HUES64 (cell line): Measurements from ENCODE around the gene MRLN.

Experiments used
- H3K27ac ChIP-seq: 2 replicates; pipeline ENCODE4 v1.7.0; 2013; ENCODE audit warnings: low read depth, low read length, inconsistent platforms
- H3K27me3 ChIP-seq: 2 replicates; pipeline ENCODE4 v1.6.1; 2013; ENCODE audit warnings: mild to moderate bottlenecking, low read length; ENCODE audit not compliant: insufficient read depth
- H3K36me3 ChIP-seq: 2 replicates; pipeline ENCODE4 v1.6.1; 2013; ENCODE audit warnings: mild to moderate bottlenecking, low read length; ENCODE audit not compliant: insufficient read depth
- H3K4me1 ChIP-seq: 2 replicates; pipeline ENCODE4 v1.6.1; 2013; ENCODE audit warnings: mild to moderate bottlenecking, low read length, moderate library complexity; ENCODE audit not compliant: insufficient read depth
- H3K4me3 ChIP-seq: 2 replicates; pipeline ENCODE4 v1.5.1; 2013; ENCODE audit warnings: mild to moderate bottlenecking, low read length, moderate library complexity
- H3K9ac ChIP-seq: 2 replicates; pipeline ENCODE4 v1.6.1; 2013; ENCODE audit warnings: mild to moderate bottlenecking, low read depth, low read length
- H3K9me3 ChIP-seq: 2 replicates; pipeline ENCODE4 v1.6.1; 2013; ENCODE audit warnings: low read depth, low read length; ENCODE audit not compliant: insufficient read depth
- WGBS: fragments of 150-250, 120-280 bp; methylation state at CpG from one replicate; pipeline ENCODE4 v1.1.7; 2013; ENCODE audit warnings: missing lambda C conversion rate; 5-methylcytosine and 5-hydroxymethylcytosine counted together

MRLN gene

GRCh38 chr10:59779756-59780533, 26.7 kb upstream of the MRLN start:
- Histone ChIP-seq H3K27me3 (no peaks in the 10 kb centered on the region), H3K4me3 (no peak overlapping the region), H3K9ac (no peak overlapping the region), H3K9me3 (peaks cover 19% of the 10 kb centered on the region), H3K4me1 (no peaks in the 10 kb centered on the region), H3K27ac (no peak overlapping the region), H3K36me3 (no peaks in the 10 kb centered on the region)
- 94% methylated on average over 6 of the region's 6 CpGs for whole genome bisulfite sequencing

- Histone ChIP-seq H3K27me3 (no peaks in the 10 kb centered on the region), H3K4me3 (no peak overlapping the region), H3K36me3 (no peaks in the 10 kb centered on the region), H3K4me1 (no peaks in the 10 kb centered on the region), H3K9ac (no peak overlapping the region), H3K9me3 (peaks cover 39% of the 10 kb centered on the region), H3K27ac (no peak overlapping the region)
- WGBS = 94% methylated on average over 6 of the region's 6 CpGs
These were observed 21.2 kb upstream of the MRLN start for GRCh38 chr10:59774451-59774850.

- H3K27me3 ChIP-seq = no peaks in the 10 kb centered on the region
- H3K27ac ChIP-seq = no peak overlapping the region
- H3K9me3 ChIP-seq = peaks cover 39% of the 10 kb centered on the region
- H3K4me1 ChIP-seq = no peaks in the 10 kb centered on the region
- no peak overlapping the region for H3K9ac ChIP-seq
- H3K36me3 ChIP-seq = no peaks in the 10 kb centered on the region
- WGBS = 98% methylated on average over 2 of the region's 2 CpGs
- H3K4me3 ChIP-seq = no peak overlapping the region
These were observed 19.8 kb upstream of the MRLN start for GRCh38 chr10:59773088-59773487.

GRCh38 chr10:59771162-59771807, 18.0 kb upstream of the MRLN start:
- H3K9ac ChIP-seq = no peak overlapping the region
- H3K9me3 ChIP-seq = peaks cover 26% of the 10 kb centered on the region
- H3K4me1 ChIP-seq = no peaks in the 10 kb centered on the region
- no peak overlapping the region for H3K27ac ChIP-seq
- H3K27me3 ChIP-seq = no peaks in the 10 kb centered on the region
- H3K4me3 ChIP-seq = no peak overlapping the region
- 98% methylated on average over 7 of the region's 7 CpGs for WGBS
- no peaks in the 10 kb centered on the region for H3K36me3 ChIP-seq

GRCh38 chr10:59770689-59771088, 17.4 kb upstream of the MRLN start:
- H3K4me1 ChIP-seq = no peaks in the 10 kb centered on the region
- H3K27me3 ChIP-seq = no peaks in the 10 kb centered on the region
- H3K4me3 ChIP-seq = no peak overlapping the region
- H3K27ac ChIP-seq = no peak overlapping the region
- no peaks in the 10 kb centered on the region for H3K36me3 ChIP-seq
- 95% methylated on average over 11 of the region's 11 CpGs for WGBS
- no peak overlapping the region for H3K9ac ChIP-seq
- H3K9me3 ChIP-seq = peaks cover 21% of the 10 kb centered on the region

GRCh38 chr10:59762505-59762904, 9.2 kb upstream of the MRLN start:
- Histone ChIP-seq H3K4me3 (no peak overlapping the region), H3K9ac (no peak overlapping the region), H3K27me3 (no peaks in the 10 kb centered on the region), H3K4me1 (peaks cover 6% of the 10 kb centered on the region; the same call in 1 of the 2 replicates), H3K9me3 (peaks cover 4% of the 10 kb centered on the region; the same call in 1 of the 2 replicates), H3K27ac (no peak overlapping the region), H3K36me3 (no peaks in the 10 kb centered on the region)
- 47% methylated on average over 2 of the region's 2 CpGs for WGBS

- Histone ChIP-seq H3K36me3 (no peaks in the 10 kb centered on the region), H3K9ac (no peak overlapping the region), H3K4me1 (peaks cover 12% of the 10 kb centered on the region; the same call in 1 of the 2 replicates), H3K27me3 (no peaks in the 10 kb centered on the region), H3K27ac (no peak overlapping the region), H3K4me3 (no peak overlapping the region), H3K9me3 (peaks cover 4% of the 10 kb centered on the region; the same call in 1 of the 2 replicates)
- 90% methylated on average over 3 of the region's 3 CpGs for WGBS
These were observed 4.7 kb upstream of the MRLN start for GRCh38 chr10:59757966-59758365.

GRCh38 chr10:59754951-59755350, 1.7 kb upstream of the MRLN start:
- Histone ChIP-seq H3K9ac (no peak overlapping the region), H3K4me1 (peaks cover 6% of the 10 kb centered on the region; the same call in 1 of the 2 replicates), H3K9me3 (peaks cover 4% of the 10 kb centered on the region; the same call in 1 of the 2 replicates), H3K27ac (no peak overlapping the region), H3K27me3 (no peaks in the 10 kb centered on the region), H3K4me3 (no peak overlapping the region), H3K36me3 (no peaks in the 10 kb centered on the region)
- over 99% methylated on average over 4 of the region's 4 CpGs for WGBS

- H3K27me3 ChIP-seq = no peaks in the 10 kb centered on the region
- no peak overlapping the region for H3K27ac ChIP-seq
- WGBS = 65% methylated on average over 2 of the region's 2 CpGs
- H3K9me3 ChIP-seq = no peaks in the 10 kb centered on the region
- H3K9ac ChIP-seq = no peak overlapping the region
- H3K4me1 ChIP-seq = peaks cover 4% of the 10 kb centered on the region; the same call in 1 of the 2 replicates
- H3K36me3 ChIP-seq = no peaks in the 10 kb centered on the region
- H3K4me3 ChIP-seq = no peak overlapping the region
These were observed 846 bp downstream of the MRLN start for GRCh38 chr10:59752278-59752940.

GRCh38 chr10:59750155-59750945, 2.9 kb downstream of the MRLN start:
- Histone ChIP-seq H3K4me1 (no peaks in the 10 kb centered on the region), H3K27me3 (no peaks in the 10 kb centered on the region), H3K9ac (no peak overlapping the region)

More at GRCh38 chr10:59750155-59750945, 2.9 kb downstream of the MRLN start:
- H3K4me3 ChIP-seq = no peak overlapping the region
- H3K9me3 ChIP-seq = no peaks in the 10 kb centered on the region
- 92% methylated on average over 12 of the region's 12 CpGs for WGBS
- H3K36me3 ChIP-seq = no peaks in the 10 kb centered on the region
- H3K27ac ChIP-seq = no peak overlapping the region
